Activated T-helper 2 cell treated with anti-CD3 and anti-CD28 coated beads, Interferon-gamma antibody, Interleukin-2, Interleukin-4, amounts not matched to agents 10 μg/mL and 5 μg/mL and 100 μg/mL, durations not matched to agents 14 hours and 24 hours and 36 hours (primary cell): Measurements from ENCODE around the gene SLC39A7. TPM values are rescaled to one million over a fixed set of nuclear protein-coding genes. Genes with fewer than 3 reads are reported as not detected.

Source experiments
- DNase-seq: peaks from one replicate; pipeline ENCODE4 v3.0.0; 2021; ENCODE audit warnings: low spot score
- H3K27ac Mint-ChIP-seq: one replicate; pipeline ENCODE4 v1.8.0; 2021; ENCODE audit warnings: mixed read lengths
- H3K27me3 Mint-ChIP-seq: one replicate; pipeline ENCODE4 v1.8.0; 2021; ENCODE audit warnings: low read depth, mixed read lengths
- H3K36me3 Mint-ChIP-seq: one replicate; pipeline ENCODE4 v1.8.0; 2021; ENCODE audit warnings: low read depth, mixed read lengths
- H3K4me1 Mint-ChIP-seq: one replicate; pipeline ENCODE4 v1.8.0; 2021; ENCODE audit warnings: low read depth, mixed read lengths
- H3K4me3 Mint-ChIP-seq: one replicate; pipeline ENCODE4 v1.8.0; 2021; ENCODE audit warnings: low read depth, mild to moderate bottlenecking, moderate library complexity, mixed read lengths
- H3K9me3 Mint-ChIP-seq: one replicate; pipeline ENCODE4 v1.8.0; 2021; ENCODE audit warnings: mixed read lengths
- intact Hi-C: fragments of 100-400 bp; cut with micrococcal nuclease; formaldehyde crosslinking; loops from one replicate; pipeline ENCODE4 v1.15.1; 2023
- total RNA-seq: library from RNA; stranded (reverse); gene quantifications from 2 replicates; pipeline ENCODE4 v1.2.3, GENCODE V29; 2022

Gene SLC39A7
- total RNA-seq, 1 donor from 2014 or later: 63.8 TPM

- no peaks in the 10 kb centered on the region for H3K9me3 Mint-ChIP-seq
- H3K27ac Mint-ChIP-seq: no peak overlapping the region
- peaks cover 14% of the 10 kb centered on the region for H3K4me1 Mint-ChIP-seq
- H3K27me3 Mint-ChIP-seq: no peaks in the 10 kb centered on the region
- H3K4me3 Mint-ChIP-seq: no peak overlapping the region
- H3K36me3 Mint-ChIP-seq: no peaks in the 10 kb centered on the region
- DNase-seq: no peak
- intact Hi-C loops: no loop called here
Measured at GRCh38 chr6:33165581-33166258, 34.9 kb upstream of the SLC39A7 start.

GRCh38 chr6:33166363-33166762 lies 34.3 kb upstream of the SLC39A7 start:
- Mint-ChIP-seq H3K36me3 (no peaks in the 10 kb centered on the region), H3K27me3 (no peaks in the 10 kb centered on the region), H3K4me3 (no peak overlapping the region), H3K27ac (no peak overlapping the region), H3K9me3 (no peaks in the 10 kb centered on the region), H3K4me1 (peaks cover 8% of the 10 kb centered on the region)
- intact Hi-C loops: no loop called here
- no peak for DNase-seq

DNA sequence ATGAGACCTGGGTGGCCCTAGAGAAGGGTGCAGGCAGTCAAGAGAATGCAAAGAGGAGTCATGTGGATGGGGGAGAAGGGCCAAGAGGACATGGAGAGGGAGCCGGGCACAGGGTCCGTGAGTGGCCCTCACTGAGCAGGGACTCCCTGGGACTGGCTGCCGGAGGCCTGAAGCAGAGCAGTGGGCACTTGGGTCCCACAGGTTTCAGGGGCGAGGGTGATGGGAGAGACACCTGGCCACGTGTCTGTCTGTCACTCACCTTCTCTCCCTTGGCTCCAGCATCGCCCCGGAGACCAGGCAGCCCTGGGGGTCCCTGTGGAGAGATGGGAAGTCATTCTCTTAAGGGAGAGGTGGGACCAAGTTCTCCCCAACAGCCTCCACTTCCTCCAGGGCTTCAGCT lies 33.9 kb upstream of the SLC39A7 start:
- Mint-ChIP-seq H3K4me3 (no peak overlapping the region), H3K9me3 (no peaks in the 10 kb centered on the region)

DNA sequence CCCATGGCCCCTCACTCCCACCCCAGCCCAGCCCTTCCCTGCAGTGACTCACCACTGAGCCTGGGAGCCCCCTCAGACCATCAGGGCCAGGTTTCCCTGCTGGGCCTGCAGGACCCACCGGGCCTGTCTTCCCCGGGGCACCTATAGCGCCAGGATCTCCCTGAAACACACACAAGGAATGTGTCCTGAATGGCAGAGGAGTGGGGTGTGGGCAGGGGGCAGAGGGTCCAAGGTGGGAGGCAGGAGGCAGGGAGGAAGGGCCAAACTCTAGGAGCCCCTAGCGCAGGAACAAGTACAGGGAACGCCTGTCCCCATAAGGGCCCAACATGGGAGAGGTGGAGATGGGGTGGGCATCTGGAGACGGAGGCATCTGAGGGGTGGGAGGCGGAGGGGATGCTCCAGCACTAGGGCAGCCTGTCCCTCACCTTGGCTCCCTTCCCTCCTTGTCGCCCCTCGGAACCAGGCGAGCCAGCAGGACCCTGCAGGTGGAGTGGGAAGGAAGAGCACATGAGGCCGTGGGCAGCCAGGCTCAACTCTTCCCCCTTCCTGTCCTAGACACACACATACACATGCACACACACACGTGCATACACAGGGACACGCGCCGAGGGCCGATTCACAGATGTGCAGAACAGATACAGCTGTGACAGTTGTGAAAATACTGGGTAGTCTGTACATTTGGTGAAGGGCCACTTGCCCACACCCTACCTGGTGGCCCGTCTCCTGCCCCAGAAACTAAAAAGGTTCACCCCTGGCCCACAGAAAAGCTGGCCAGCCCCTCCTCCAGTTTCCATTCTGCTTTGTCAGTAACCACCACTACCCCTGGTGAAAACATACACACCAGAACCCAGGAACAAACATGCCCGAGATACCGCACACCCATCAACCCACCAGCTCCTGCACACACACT lies 33.0 kb upstream of the SLC39A7 start:
- no peaks in the 10 kb centered on the region for H3K27me3 Mint-ChIP-seq
- no peak for DNase-seq
- no peak overlapping the region for H3K27ac Mint-ChIP-seq
- no peaks in the 10 kb centered on the region for H3K4me1 Mint-ChIP-seq
- no peak overlapping the region for H3K4me3 Mint-ChIP-seq
- intact Hi-C loops: no loop called here
- no peaks in the 10 kb centered on the region for H3K36me3 Mint-ChIP-seq
- no peaks in the 10 kb centered on the region for H3K9me3 Mint-ChIP-seq

More for the DNA sequence above, 33.9 kb upstream of the SLC39A7 start:
- intact Hi-C loops: no loop called here
- Mint-ChIP-seq H3K4me1 (peaks cover 3% of the 10 kb centered on the region), H3K27me3 (no peaks in the 10 kb centered on the region), H3K27ac (no peak overlapping the region), H3K36me3 (no peaks in the 10 kb centered on the region)
- no peak for DNase-seq

DNA sequence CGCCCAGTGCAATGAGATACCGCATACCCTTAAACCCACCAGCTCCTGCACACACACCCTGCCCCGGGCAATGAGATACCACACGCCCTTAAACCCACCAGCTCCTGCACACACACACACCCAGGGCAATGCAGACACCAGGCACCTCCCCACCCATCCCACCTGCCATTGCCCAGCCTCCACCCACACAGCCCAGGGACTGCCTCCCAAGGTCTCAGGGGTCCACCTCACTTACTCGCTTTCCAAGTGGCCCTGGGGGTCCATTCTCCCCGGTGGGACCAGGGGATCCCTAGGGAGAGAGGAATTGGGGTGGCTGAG lies 32.4 kb upstream of the SLC39A7 start:
- intact Hi-C loops: no loop called here
- DNase-seq: no peak
- H3K27ac Mint-ChIP-seq: no peak overlapping the region

GRCh38 chr6:33168639-33169038 lies 32.0 kb upstream of the SLC39A7 start:
- Mint-ChIP-seq H3K4me1 (no peaks in the 10 kb centered on the region), H3K27ac (no peak overlapping the region), H3K9me3 (no peaks in the 10 kb centered on the region), H3K36me3 (no peaks in the 10 kb centered on the region), H3K4me3 (no peak overlapping the region), H3K27me3 (no peaks in the 10 kb centered on the region)
- no peak for DNase-seq
- intact Hi-C loops: no loop called here

More for the DNA sequence above, 32.4 kb upstream of the SLC39A7 start:
- H3K27me3 Mint-ChIP-seq: no peaks in the 10 kb centered on the region
- no peaks in the 10 kb centered on the region for H3K9me3 Mint-ChIP-seq
- no peaks in the 10 kb centered on the region for H3K36me3 Mint-ChIP-seq
- H3K4me1 Mint-ChIP-seq: no peaks in the 10 kb centered on the region
- no peak overlapping the region for H3K4me3 Mint-ChIP-seq

DNA sequence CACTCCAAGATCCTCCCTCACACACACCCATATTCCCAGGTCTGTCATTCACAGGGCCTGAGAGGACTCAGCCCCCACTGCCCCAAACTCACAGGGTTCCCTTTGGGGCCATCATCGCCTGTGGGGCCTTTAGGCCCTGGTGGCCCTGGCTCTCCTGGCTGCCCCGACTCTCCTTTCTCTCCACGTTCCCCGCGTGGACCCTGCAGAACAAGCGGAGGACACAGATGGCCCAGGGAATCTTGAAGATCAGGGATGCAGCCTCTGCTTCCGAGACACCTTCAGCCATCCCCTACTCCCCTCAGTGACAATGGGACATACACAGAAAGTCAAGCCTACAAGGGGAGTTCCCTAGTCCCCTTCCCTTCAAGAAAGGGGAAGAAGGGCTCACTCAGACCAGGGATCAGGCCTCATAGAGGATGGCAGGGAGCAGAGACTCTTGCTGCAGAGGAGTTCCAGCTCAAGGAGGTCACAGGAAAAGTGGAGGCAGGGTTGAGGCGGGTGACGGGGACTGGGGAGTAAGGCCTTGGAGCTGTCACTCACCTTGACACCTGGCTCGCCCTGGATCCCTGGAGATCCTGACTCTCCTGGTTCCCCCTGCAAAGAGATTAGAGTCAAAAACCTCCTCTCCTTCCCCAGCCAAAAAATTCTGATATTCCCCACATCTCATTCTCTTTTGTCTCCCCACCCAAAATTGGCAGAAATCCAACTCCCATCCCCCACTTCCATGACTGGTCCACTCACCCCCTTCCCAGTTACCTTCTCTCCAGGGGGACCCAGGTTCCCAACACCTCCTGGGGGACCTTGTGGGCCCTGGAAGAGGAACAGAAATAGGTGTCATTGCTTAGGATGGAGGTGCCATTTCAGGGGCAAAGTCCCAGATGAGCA lies 31.1 kb upstream of the SLC39A7 start:
- no peaks in the 10 kb centered on the region for H3K27me3 Mint-ChIP-seq
- H3K9me3 Mint-ChIP-seq: no peaks in the 10 kb centered on the region
- no peaks in the 10 kb centered on the region for H3K4me1 Mint-ChIP-seq
- no peak overlapping the region for H3K4me3 Mint-ChIP-seq
- H3K27ac Mint-ChIP-seq: no peak overlapping the region
- no peak for DNase-seq
- no peaks in the 10 kb centered on the region for H3K36me3 Mint-ChIP-seq
- intact Hi-C loops: no loop called here

DNA sequence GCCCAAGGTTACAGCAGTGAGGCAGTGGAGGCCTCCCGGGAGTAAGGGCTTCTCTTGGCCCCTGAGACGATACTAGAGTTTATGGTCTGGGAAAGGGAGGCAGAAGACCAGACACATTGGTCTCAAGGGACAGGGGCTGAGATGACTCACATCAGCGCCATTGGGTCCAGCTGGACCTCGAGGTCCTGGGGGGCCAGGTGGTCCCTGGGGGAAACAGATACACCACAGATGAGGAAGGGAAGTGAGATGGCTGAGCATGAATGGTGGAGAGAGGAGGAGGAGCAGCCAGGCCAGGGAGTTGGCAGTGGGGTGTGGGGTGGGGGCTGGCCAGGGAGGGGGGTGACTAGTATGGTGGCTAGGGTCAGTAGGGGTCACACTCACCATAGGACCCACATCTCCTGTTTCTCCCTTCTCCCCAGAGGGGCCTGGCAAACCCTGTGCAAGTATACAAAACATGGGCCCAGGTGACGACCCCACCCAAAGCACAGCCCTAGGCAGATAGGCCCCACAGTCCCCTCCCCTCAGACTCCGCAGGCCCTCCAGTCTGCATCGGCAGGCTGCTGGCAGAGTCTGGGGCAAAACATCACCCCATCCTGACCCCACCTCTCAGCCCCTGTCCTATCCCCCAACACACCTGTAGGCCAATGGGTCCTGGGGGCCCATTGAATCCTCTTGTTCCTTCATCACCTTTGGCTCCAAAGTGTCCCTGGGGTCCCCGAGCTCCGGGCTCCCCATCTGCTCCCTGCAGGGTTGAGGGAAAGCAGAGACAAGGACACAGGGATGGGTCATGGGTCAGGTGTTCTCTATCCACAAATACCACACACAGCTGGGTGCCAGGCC lies 30.3 kb upstream of the SLC39A7 start:
- H3K9me3 Mint-ChIP-seq: no peaks in the 10 kb centered on the region
- intact Hi-C loops: no loop called here
- peaks cover 2% of the 10 kb centered on the region for H3K27me3 Mint-ChIP-seq
- no peaks in the 10 kb centered on the region for H3K36me3 Mint-ChIP-seq
- no peaks in the 10 kb centered on the region for H3K4me1 Mint-ChIP-seq
- H3K4me3 Mint-ChIP-seq: no peak overlapping the region
- no peak overlapping the region for H3K27ac Mint-ChIP-seq
- no peak for DNase-seq

DNA sequence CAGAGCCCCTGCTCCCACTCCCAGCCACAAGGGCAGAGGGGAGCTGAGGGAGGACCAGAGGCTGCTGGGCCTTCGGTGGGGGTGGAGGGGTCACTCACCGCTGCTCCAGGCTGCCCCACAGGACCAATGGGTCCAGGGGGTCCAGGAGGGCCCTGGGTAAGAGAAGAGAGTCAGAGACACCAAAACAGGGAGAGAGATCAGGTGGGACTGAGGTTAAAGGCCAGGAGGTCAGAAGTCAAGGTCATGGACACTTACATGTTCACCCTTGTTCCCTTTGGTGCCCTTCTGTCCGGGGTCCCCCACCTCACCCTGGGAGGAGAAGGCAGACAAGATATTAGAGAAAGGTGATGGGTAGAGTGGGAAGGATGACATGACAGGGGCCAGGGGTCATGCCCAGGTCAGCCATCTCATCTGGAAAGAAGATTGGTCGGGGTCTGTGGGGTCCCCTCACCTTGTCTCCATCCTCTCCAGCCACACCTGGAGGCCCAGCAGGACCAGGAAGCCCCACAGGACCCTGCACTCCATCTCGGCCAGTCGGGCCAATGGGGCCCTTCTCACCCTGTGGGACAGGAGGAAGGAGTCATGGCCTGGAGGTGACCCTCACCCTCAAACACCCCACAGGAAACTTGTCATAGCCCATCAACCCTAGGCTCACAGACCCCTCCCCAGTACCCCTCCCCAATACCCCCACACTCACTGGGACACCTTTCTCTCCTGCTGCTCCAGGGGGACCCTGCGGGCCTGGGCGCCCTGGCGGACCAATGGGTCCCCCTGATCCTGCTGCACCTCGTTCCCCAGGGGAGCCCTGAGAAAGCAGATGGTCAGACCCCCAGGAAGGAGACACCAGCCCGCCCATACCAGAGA lies 29.4 kb upstream of the SLC39A7 start:
- Mint-ChIP-seq H3K9me3 (no peaks in the 10 kb centered on the region), H3K4me3 (no peak overlapping the region), H3K27ac (no peak overlapping the region), H3K27me3 (peaks cover 2% of the 10 kb centered on the region), H3K4me1 (no peaks in the 10 kb centered on the region), H3K36me3 (no peaks in the 10 kb centered on the region)
- DNase-seq: no peak
- intact Hi-C loops: no loop called here

DNA sequence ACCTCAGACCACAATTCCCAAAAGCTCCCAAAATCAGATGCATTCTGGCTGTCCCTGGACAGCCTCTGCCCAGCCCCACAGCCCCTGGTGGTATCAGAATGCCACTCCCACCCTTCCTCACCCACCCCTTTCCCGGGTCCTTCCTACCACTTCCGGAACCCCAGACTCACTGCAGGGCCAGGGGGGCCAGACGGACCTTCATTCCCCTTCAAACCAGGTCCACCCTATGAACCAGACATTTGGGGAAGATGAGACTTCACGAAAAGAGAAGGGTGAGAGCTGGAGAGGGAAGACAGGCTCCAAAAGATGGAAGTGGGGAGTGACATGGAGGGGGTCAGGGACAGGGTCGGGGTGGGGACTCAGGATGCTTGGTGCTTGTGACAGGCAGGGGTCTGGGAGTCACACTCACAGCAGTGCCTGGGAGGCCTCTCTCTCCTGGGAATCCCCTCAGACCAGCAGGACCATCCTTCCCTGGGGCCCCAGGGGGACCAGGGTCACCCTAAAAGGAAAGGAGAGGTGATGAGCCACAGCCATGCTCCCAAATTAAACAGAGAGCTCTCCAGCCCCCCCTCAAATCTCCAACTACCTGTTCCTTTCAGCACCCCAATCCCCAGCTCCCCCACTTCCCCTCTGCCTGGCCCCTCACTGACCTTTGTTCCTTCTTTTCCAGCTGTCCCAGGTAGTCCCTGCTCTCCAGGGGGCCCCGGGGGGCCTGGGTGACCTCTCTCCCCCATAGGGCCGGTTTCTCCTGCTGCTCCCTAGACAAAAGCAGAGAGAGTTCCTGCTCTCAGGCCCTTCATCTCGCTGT lies 28.6 kb upstream of the SLC39A7 start:
- Mint-ChIP-seq H3K27ac (no peak overlapping the region), H3K36me3 (no peaks in the 10 kb centered on the region), H3K9me3 (no peaks in the 10 kb centered on the region), H3K4me3 (no peak overlapping the region), H3K4me1 (no peaks in the 10 kb centered on the region), H3K27me3 (peaks cover 2% of the 10 kb centered on the region)
- intact Hi-C loops: no loop called here
- no peak for DNase-seq
